Muscle layer of colon (tissue), 2 donors: ENCODE data around the gene FSTL5.

Source experiments
- H3K27ac ChIP-seq: one replicate; pipeline ENCODE4 v1.7.0; 2013; ENCODE audit warnings: low read depth, mild to moderate bottlenecking, low read length, moderate library complexity
- H3K27me3 ChIP-seq, 2 donors: one replicate each; pipeline ENCODE4 v1.7.0; 2013; ENCODE audit warnings: low read length in 2 of 2, mild to moderate bottlenecking in 2 of 2; ENCODE audit not compliant: insufficient read depth in 2 of 2, control insufficient read depth in 1 of 2
- H3K36me3 ChIP-seq: one replicate; pipeline ENCODE4 v1.7.0; 2013; ENCODE audit warnings: mild to moderate bottlenecking, low read length; ENCODE audit not compliant: insufficient read depth
- H3K4me1 ChIP-seq: one replicate; pipeline ENCODE4 v1.7.0; 2013; ENCODE audit warnings: mild to moderate bottlenecking, low read length; ENCODE audit not compliant: insufficient read depth
- H3K4me3 ChIP-seq, 2 donors: one replicate each; pipeline ENCODE4 v1.7.0; 2013; ENCODE audit warnings: low read length in 2 of 2, low read depth in 1 of 2, mild to moderate bottlenecking in 1 of 2, moderate library complexity in 1 of 2
- H3K9ac ChIP-seq: one replicate; pipeline ENCODE4 v1.7.0; 2013; ENCODE audit warnings: low read length
- H3K9me3 ChIP-seq: one replicate; pipeline ENCODE4 v1.7.0; 2013; ENCODE audit warnings: mild to moderate bottlenecking, low read length
- donor health status: abdominal sarcoma.
- donor health status: Adenocarcinoma of cecum.

FSTL5 gene

DNA sequence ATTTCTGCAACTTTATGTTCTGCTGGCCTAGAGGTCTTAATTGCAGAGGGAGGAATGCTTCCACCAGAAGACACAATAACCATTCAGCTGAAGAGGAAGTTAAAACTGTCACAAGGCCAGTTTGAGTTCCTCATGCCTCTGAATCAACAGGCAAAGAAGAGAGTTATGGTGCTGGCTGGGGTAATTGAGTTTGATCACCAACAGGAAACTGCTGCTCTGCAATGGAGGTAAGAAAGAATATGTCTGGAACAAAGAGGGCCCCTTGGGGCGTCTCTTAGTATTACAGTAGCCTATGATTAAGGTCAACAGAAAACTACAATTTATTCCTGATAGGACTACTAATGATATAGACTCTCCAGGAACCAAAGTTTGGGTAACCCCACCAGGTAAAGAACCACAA is 744.0 kb downstream of the FSTL5 start:
- Histone ChIP-seq H3K9ac (no peak overlapping the region), H3K9me3 (no peaks in the 10 kb centered on the region), H3K4me1 (no peaks in the 10 kb centered on the region), H3K27me3 (no peaks in the 10 kb centered on the region), H3K36me3 (no peaks in the 10 kb centered on the region), H3K27ac (no peak overlapping the region), H3K4me3 (no peak overlapping the region)

GRCh38 chr4:161411901-161412300 is 751.9 kb downstream of the FSTL5 start:
- no peaks in the 10 kb centered on the region for H3K36me3 ChIP-seq
- H3K9me3 ChIP-seq, result no peaks in the 10 kb centered on the region
- no peak overlapping the region for H3K9ac ChIP-seq
- no peak overlapping the region for H3K27ac ChIP-seq
- no peaks in the 10 kb centered on the region for H3K27me3 ChIP-seq
- H3K4me1 ChIP-seq, result no peaks in the 10 kb centered on the region
- H3K4me3 ChIP-seq, result no peak overlapping the region

GRCh38 chr4:161404346-161405110 is 759.3 kb downstream of the FSTL5 start:
- H3K9ac ChIP-seq, result no peak overlapping the region
- H3K9me3 ChIP-seq, result no peaks in the 10 kb centered on the region
- H3K4me1 ChIP-seq, result no peaks in the 10 kb centered on the region
- no peak overlapping the region for H3K27ac ChIP-seq
- H3K4me3 ChIP-seq, result no peak overlapping the region
- H3K27me3 ChIP-seq, result no peaks in the 10 kb centered on the region
- no peaks in the 10 kb centered on the region for H3K36me3 ChIP-seq

DNA sequence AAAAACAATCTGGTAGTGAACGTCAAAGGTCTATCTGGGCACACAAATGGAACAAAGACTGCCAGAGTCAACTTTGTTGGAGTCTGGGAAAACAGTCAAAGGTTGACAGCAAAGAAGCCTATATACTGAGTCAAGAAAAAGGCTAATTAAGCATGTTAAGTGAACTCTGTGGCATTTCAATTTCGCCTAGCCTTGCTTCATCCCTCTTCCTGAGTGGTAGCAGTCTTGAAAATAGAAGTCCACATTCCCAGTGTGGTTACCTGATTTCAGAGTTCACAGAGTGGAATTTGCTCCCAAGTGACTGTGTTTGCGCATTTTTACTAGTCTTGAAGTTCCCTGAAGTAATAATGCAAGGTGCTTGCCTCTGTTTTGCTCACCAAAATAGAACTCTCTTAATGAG is 760.0 kb downstream of the FSTL5 start:
- Histone ChIP-seq H3K9ac (no peak overlapping the region), H3K4me1 (no peaks in the 10 kb centered on the region), H3K4me3 (no peak overlapping the region), H3K27me3 (no peaks in the 10 kb centered on the region), H3K9me3 (no peaks in the 10 kb centered on the region), H3K27ac (no peak overlapping the region), H3K36me3 (no peaks in the 10 kb centered on the region)

GRCh38 chr4:161393602-161394001 is 770.2 kb downstream of the FSTL5 start:
- Histone ChIP-seq H3K4me3 (no peak overlapping the region), H3K9ac (no peak overlapping the region), H3K27me3 (no peaks in the 10 kb centered on the region), H3K27ac (no peak overlapping the region), H3K4me1 (no peaks in the 10 kb centered on the region), H3K9me3 (no peaks in the 10 kb centered on the region), H3K36me3 (no peaks in the 10 kb centered on the region)

DNA sequence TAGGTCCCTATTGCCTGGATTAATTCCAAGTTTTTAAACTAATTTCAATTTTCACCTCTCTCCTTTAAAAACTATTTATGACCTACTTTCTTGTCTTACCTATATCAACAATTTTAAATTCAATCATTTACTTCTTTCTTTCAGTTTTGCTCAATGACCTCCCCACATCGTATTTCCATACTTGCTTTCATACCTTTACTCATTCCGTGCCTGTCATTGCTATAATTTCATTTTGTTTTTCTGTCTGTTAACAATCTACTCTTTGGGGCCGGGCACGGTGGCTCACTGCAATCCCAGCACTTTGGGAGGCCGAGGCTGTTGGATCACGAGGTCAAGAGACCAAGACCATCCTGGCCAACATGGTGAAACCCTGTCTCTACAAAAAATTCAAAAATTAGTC is 781.1 kb downstream of the FSTL5 start:
- H3K4me1 ChIP-seq, result no peaks in the 10 kb centered on the region
- H3K36me3 ChIP-seq, result no peaks in the 10 kb centered on the region
- no peak overlapping the region for H3K9ac ChIP-seq
- no peaks in the 10 kb centered on the region for H3K9me3 ChIP-seq
- H3K27me3 ChIP-seq, result no peaks in the 10 kb centered on the region
- H3K4me3 ChIP-seq, result no peak overlapping the region
- no peak overlapping the region for H3K27ac ChIP-seq

- no peak overlapping the region for H3K4me3 ChIP-seq
- no peaks in the 10 kb centered on the region for H3K36me3 ChIP-seq
Observed at GRCh38 chr4:161376275-161376674, 787.5 kb downstream of the FSTL5 start.

DNA sequence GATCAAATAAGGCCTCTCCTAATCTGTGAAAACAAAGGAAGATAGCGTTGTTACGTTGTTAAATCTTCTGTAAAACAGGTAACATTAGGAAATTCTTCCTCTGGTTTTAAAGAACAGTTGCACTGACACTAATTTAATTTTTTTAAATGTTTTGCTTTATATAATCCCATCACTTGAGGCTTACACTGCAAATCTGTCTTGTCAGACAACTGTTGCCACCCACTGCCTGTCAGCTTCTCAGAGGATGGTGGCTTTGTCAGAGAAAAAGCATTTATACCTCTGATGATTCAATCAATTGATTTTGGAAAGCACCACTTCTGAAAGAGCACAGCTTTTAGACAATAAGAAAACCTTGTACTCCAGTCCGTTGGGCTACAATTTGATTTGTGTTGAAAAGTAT is 799.1 kb downstream of the FSTL5 start:
- no peak overlapping the region for H3K4me3 ChIP-seq
- H3K9ac ChIP-seq, result no peak overlapping the region
- H3K9me3 ChIP-seq, result no peaks in the 10 kb centered on the region
- H3K4me1 ChIP-seq, result no peaks in the 10 kb centered on the region
- H3K27me3 ChIP-seq, result no peaks in the 10 kb centered on the region
- H3K27ac ChIP-seq, result no peak overlapping the region
- no peaks in the 10 kb centered on the region for H3K36me3 ChIP-seq

More at GRCh38 chr4:161376275-161376674, 787.5 kb downstream of the FSTL5 start:
- Histone ChIP-seq H3K4me1 (no peaks in the 10 kb centered on the region), H3K9me3 (no peaks in the 10 kb centered on the region), H3K27ac (no peak overlapping the region), H3K9ac (no peak overlapping the region), H3K27me3 (no peaks in the 10 kb centered on the region)

DNA sequence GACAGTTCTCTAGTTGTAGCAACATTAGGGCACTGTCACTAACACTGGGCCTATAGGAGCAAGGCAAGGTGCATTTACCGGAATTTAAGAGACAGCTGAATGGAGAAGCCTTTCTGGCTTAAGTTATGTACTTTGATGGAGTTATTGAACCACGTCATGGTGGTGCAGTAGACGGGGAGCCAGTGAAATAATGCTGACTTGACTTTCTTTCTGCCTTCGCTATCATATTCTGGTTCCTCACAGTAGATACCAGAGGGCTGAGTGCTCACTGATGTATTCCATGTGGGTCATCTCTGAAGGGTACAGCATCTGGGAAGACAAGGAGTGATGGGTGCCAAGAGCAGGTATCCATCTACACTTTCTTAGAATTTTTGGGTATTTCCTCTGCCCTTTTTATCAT is 802.8 kb downstream of the FSTL5 start:
- H3K9ac ChIP-seq, result no peak overlapping the region
- H3K36me3 ChIP-seq, result no peaks in the 10 kb centered on the region
- H3K9me3 ChIP-seq, result no peaks in the 10 kb centered on the region
- H3K4me3 ChIP-seq, result no peak overlapping the region
- H3K27ac ChIP-seq, result no peak overlapping the region
- H3K27me3 ChIP-seq, result no peaks in the 10 kb centered on the region
- no peaks in the 10 kb centered on the region for H3K4me1 ChIP-seq

- no peak overlapping the region for H3K4me3 ChIP-seq
- H3K9me3 ChIP-seq, result no peaks in the 10 kb centered on the region
- H3K27me3 ChIP-seq, result no peaks in the 10 kb centered on the region
- no peaks in the 10 kb centered on the region for H3K36me3 ChIP-seq
- H3K9ac ChIP-seq, result no peak overlapping the region
- H3K27ac ChIP-seq, result no peak overlapping the region
- no peaks in the 10 kb centered on the region for H3K4me1 ChIP-seq
Observed at GRCh38 chr4:161359491-161359890, 804.3 kb downstream of the FSTL5 start.

GRCh38 chr4:161356351-161356750 is 807.4 kb downstream of the FSTL5 start:
- no peak overlapping the region for H3K4me3 ChIP-seq
- H3K9me3 ChIP-seq, result no peaks in the 10 kb centered on the region
- H3K36me3 ChIP-seq, result no peaks in the 10 kb centered on the region
- no peak overlapping the region for H3K9ac ChIP-seq
- no peaks in the 10 kb centered on the region for H3K4me1 ChIP-seq
- H3K27me3 ChIP-seq, result no peaks in the 10 kb centered on the region
- no peak overlapping the region for H3K27ac ChIP-seq

DNA sequence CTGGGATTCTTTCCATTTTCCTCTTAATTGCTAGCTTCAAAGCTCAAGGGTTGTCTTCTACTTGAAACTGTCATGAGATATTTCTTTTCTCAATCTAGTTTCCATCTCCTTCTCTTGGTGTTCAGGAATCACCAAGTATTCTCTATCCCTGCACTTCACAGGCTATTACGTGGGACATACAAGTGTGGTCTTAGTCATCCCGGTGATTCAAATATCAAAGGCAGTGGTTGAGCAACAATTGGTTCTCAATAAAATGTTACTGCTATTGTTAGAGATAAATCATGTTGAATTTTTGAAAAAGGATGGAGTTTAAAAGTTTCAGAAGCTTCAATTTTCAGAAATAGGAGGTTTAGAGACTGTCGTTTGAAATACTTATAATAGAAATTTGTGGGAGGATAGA is 812.9 kb downstream of the FSTL5 start:
- no peaks in the 10 kb centered on the region for H3K9me3 ChIP-seq
- H3K9ac ChIP-seq, result no peak overlapping the region
- no peaks in the 10 kb centered on the region for H3K4me1 ChIP-seq
- no peak overlapping the region for H3K4me3 ChIP-seq
- H3K27me3 ChIP-seq, result no peaks in the 10 kb centered on the region
- H3K36me3 ChIP-seq, result no peaks in the 10 kb centered on the region
- H3K27ac ChIP-seq, result no peak overlapping the region
